ENCODE data around the gene ATG101.

ATG101 gene

GRCh38 chr12:52057638-52058576 is 11.9 kb upstream of the ATG101 start:
- no peak for DNase-seq (ENCODE audit: low spot score)

GRCh38 chr12:52058631-52059361 is 11.0 kb upstream of the ATG101 start:
- DNase-seq (ENCODE audit: low spot score): no peak

- no peak for DNase-seq (ENCODE audit: low spot score)
These were observed 9.9 kb upstream of the ATG101 start for GRCh38 chr12:52059582-52060497.

- DNase-seq (ENCODE audit: low spot score): no peak
These were observed 9.1 kb upstream of the ATG101 start for GRCh38 chr12:52060498-52061177.

- DNase-seq (ENCODE audit: low spot score): no peak
These were observed 8.2 kb upstream of the ATG101 start for GRCh38 chr12:52061470-52062166.

- no peak for DNase-seq (ENCODE audit: low spot score)
These were observed 7.4 kb upstream of the ATG101 start for GRCh38 chr12:52062167-52063081.

GRCh38 chr12:52063082-52063924 is 6.5 kb upstream of the ATG101 start:
- DNase-seq (ENCODE audit: low spot score): no peak

- no peak for DNase-seq (ENCODE audit: low spot score)
These were observed 5.7 kb upstream of the ATG101 start for GRCh38 chr12:52063981-52064649.

GRCh38 chr12:52066346-52067080 is 3.3 kb upstream of the ATG101 start:
- DNase-seq (ENCODE audit: low spot score): no peak

- DNase-seq (ENCODE audit: low spot score): no peak
These were observed 2.8 kb upstream of the ATG101 start for GRCh38 chr12:52067081-52067374.

GRCh38 chr12:52070185-52070925 is 577 bp downstream of the ATG101 start:
- no peak for DNase-seq (ENCODE audit: low spot score)

- DNase-seq (ENCODE audit: low spot score): no peak
These were observed 4.0 kb downstream of the ATG101 start for GRCh38 chr12:52073531-52074381.

GRCh38 chr12:52074971-52075724 is 5.4 kb downstream of the ATG101 start:
- no peak for DNase-seq (ENCODE audit: low spot score)

GRCh38 chr12:52076811-52077210 is 7.0 kb downstream of the ATG101 start:
- no peak for DNase-seq (ENCODE audit: low spot score)

- DNase-seq (ENCODE audit: low spot score): no peak
These were observed 8.5 kb downstream of the ATG101 start for GRCh38 chr12:52078276-52078675.
